Measurements from ENCODE around the gene STOML1.

STOML1 gene

GRCh38 chr15:73991726-73992593, at the start of gene STOML1:
Gene STOML1, minus strand, starts transcription at chr15:73992295. Its CDS starts 72 bp downstream, at chr15:73992223.
- Histone ChIP-seq H3K9ac (ENCODE audit: low read length) (peak within 1 kb of the TSS; percentile 68), H3K9me2 (ENCODE audit: low read depth, low read length) (no peaks in the 10 kb centered on the region), H3K9me3 (ENCODE audit: low read length) (no peaks in the 10 kb centered on the region), H3K79me2 (ENCODE audit: insufficient read depth, low read length) (0 out of 2 replicates have a peak, but pooled peaks cover 5% of the 10 kb centered on the region), H3K27me3 (ENCODE audit: insufficient read depth, low read length) (no peaks in the 10 kb centered on the region), H3K4me3 (ENCODE audit: low read depth, low read length, poor library complexity, severe bottlenecking) (peak within 1 kb of the TSS; percentile 68), H3K4me2 (ENCODE audit: low read length) (peak within 1 kb of the TSS; percentile 87), H4K20me1 (ENCODE audit: insufficient read depth, low read length) (no peaks in the 10 kb centered on the region), H3F3A (ENCODE audit: insufficient read depth, low read length) (no peaks in the 10 kb centered on the region), H3K27ac (ENCODE audit: low read depth, low read length, poor library complexity, severe bottlenecking) (no peak within 1 kb of the TSS), H2AFZ (ENCODE audit: low read length) (peak within 1 kb of the TSS; percentile 61; the same call in 1 of the 2 replicates), H3K4me1 (ENCODE audit: insufficient read depth, low read length, severe bottlenecking) (peaks cover 47% of the 10 kb centered on the region), H3K36me3 (ENCODE audit: insufficient read depth, low read length) (no peaks in the 10 kb centered on the region)
- no peak for TF ChIP-seq EZH2 (IDR thresholded peaks at IDR 0.05; ENCODE audit: borderline replicate concordance, low read length)
- peak; percentile 76 for TF ChIP-seq CTCF (IDR thresholded peaks at IDR 0.05; ENCODE audit: low read length)

- Histone ChIP-seq H4K20me1 (ENCODE audit: insufficient read depth, low read length) (no peaks in the 10 kb centered on the region), H3K9ac (ENCODE audit: low read length) (no peak overlapping the region), H3K4me3 (ENCODE audit: low read depth, low read length, poor library complexity, severe bottlenecking) (no peak overlapping the region), H3K36me3 (ENCODE audit: insufficient read depth, low read length) (no peaks in the 10 kb centered on the region), H3K9me2 (ENCODE audit: low read depth, low read length) (no peaks in the 10 kb centered on the region), H3F3A (ENCODE audit: insufficient read depth, low read length) (no peaks in the 10 kb centered on the region), H2AFZ (ENCODE audit: low read length) (no peak overlapping the region), H3K79me2 (ENCODE audit: insufficient read depth, low read length) (no peaks in the 10 kb centered on the region), H3K4me1 (ENCODE audit: insufficient read depth, low read length, severe bottlenecking) (no peaks in the 10 kb centered on the region), H3K4me2 (ENCODE audit: low read length) (no peak overlapping the region), H3K9me3 (ENCODE audit: low read length) (no peaks in the 10 kb centered on the region), H3K27me3 (ENCODE audit: insufficient read depth, low read length) (no peaks in the 10 kb centered on the region; the same call in 1 of the 2 replicates), H3K27ac (ENCODE audit: low read depth, low read length, poor library complexity, severe bottlenecking) (no peak overlapping the region)
- no peak for TF ChIP-seq EZH2 (IDR thresholded peaks at IDR 0.05; ENCODE audit: borderline replicate concordance, low read length)
- TF ChIP-seq CTCF (IDR thresholded peaks at IDR 0.05; ENCODE audit: low read length): no peak
Measured at GRCh38 chr15:74041311-74041756, 49.2 kb upstream of the STOML1 start.

GRCh38 chr15:74040109-74040850, 48.2 kb upstream of the STOML1 start:
- no peak overlapping the region for H2AFZ ChIP-seq (ENCODE audit: low read length)
- no peak overlapping the region for H3K4me2 ChIP-seq (ENCODE audit: low read length)
- no peak overlapping the region for H3K9ac ChIP-seq (ENCODE audit: low read length)

More at GRCh38 chr15:74040109-74040850, 48.2 kb upstream of the STOML1 start:
- TF ChIP-seq EZH2 (IDR thresholded peaks at IDR 0.05; ENCODE audit: borderline replicate concordance, low read length) (no peak), CTCF (IDR thresholded peaks at IDR 0.05; ENCODE audit: low read length) (no peak)
- H3K4me1 ChIP-seq (ENCODE audit: insufficient read depth, low read length, severe bottlenecking): no peaks in the 10 kb centered on the region
- no peak overlapping the region for H3K27ac ChIP-seq (ENCODE audit: low read depth, low read length, poor library complexity, severe bottlenecking)
- H3F3A ChIP-seq (ENCODE audit: insufficient read depth, low read length): no peaks in the 10 kb centered on the region
- no peaks in the 10 kb centered on the region; the same call in 1 of the 2 replicates for H3K27me3 ChIP-seq (ENCODE audit: insufficient read depth, low read length)
- H3K9me3 ChIP-seq (ENCODE audit: low read length): no peaks in the 10 kb centered on the region
- no peaks in the 10 kb centered on the region for H3K36me3 ChIP-seq (ENCODE audit: insufficient read depth, low read length)
- H4K20me1 ChIP-seq (ENCODE audit: insufficient read depth, low read length): no peaks in the 10 kb centered on the region
- no peak overlapping the region for H3K4me3 ChIP-seq (ENCODE audit: low read depth, low read length, poor library complexity, severe bottlenecking)
- no peaks in the 10 kb centered on the region for H3K9me2 ChIP-seq (ENCODE audit: low read depth, low read length)
- no peaks in the 10 kb centered on the region for H3K79me2 ChIP-seq (ENCODE audit: insufficient read depth, low read length)
